Endodermal cell (in vitro differentiated cells): ENCODE data around the gene THBD. TPM values are rescaled to one million over a fixed set of nuclear protein-coding genes. Genes with fewer than 3 reads are reported as not detected.

ENCODE experiments used
- DNase-seq: peaks from one replicate; pipeline ENCODE4 v3.0.0-alpha.2; 2017
- H3K27ac ChIP-seq: 2 replicates; pipeline ENCODE4 v1.5.1; 2013; ENCODE audit warnings: mild to moderate bottlenecking, low read depth, low read length, moderate library complexity
- H3K27me3 ChIP-seq: 2 replicates; pipeline ENCODE4 v1.6.1; 2013; ENCODE audit warnings: mild to moderate bottlenecking, low read length, moderate library complexity; ENCODE audit not compliant: insufficient read depth, control insufficient read depth, poor library complexity, severe bottlenecking
- H3K36me3 ChIP-seq: 2 replicates; pipeline ENCODE4 v1.7.0; 2013; ENCODE audit warnings: mild to moderate bottlenecking, low read length, moderate library complexity; ENCODE audit not compliant: control insufficient read depth, insufficient read depth
- H3K4me1 ChIP-seq: one replicate; pipeline ENCODE4 v1.7.0; 2013; ENCODE audit warnings: low read length; ENCODE audit not compliant: control insufficient read depth, insufficient read depth
- H3K4me3 ChIP-seq: 2 replicates; pipeline ENCODE4 v1.5.1; 2013; ENCODE audit warnings: mild to moderate bottlenecking, low read length, moderate library complexity
- H3K9ac ChIP-seq: 2 replicates; pipeline ENCODE4 v1.6.1; 2013; ENCODE audit warnings: mild to moderate bottlenecking, low read length, moderate library complexity; ENCODE audit not compliant: poor library complexity, severe bottlenecking; ENCODE audit errors: extremely low read depth
- H3K9me3 ChIP-seq: 2 replicates; pipeline ENCODE4 v1.6.1; 2013; ENCODE audit warnings: mild to moderate bottlenecking, low read length, moderate library complexity; ENCODE audit not compliant: control insufficient read depth
- H3K27ac Mint-ChIP-seq: 2 replicates; pipeline ENCODE4 v1.8.0; 2020; ENCODE audit warnings: mixed read lengths
- H3K27me3 Mint-ChIP-seq: 2 replicates; pipeline ENCODE4 v1.8.0; 2021; ENCODE audit warnings: mild to moderate bottlenecking, mixed read lengths; ENCODE audit not compliant: insufficient read depth
- H3K36me3 Mint-ChIP-seq: 2 replicates; pipeline ENCODE4 v1.8.0; 2020; ENCODE audit warnings: low read depth, mixed read lengths
- H3K4me1 Mint-ChIP-seq: 2 replicates; pipeline ENCODE4 v1.8.0; 2020; ENCODE audit warnings: mixed read lengths
- H3K4me3 Mint-ChIP-seq: 2 replicates; pipeline ENCODE4 v1.8.0; 2020; ENCODE audit warnings: mild to moderate bottlenecking, moderate library complexity, mixed read lengths
- H3K9me3 Mint-ChIP-seq: 2 replicates; pipeline ENCODE4 v1.8.0; 2020; ENCODE audit warnings: mild to moderate bottlenecking, mixed read lengths
- WGBS, 2 experiments: methylation state at CpG; one replicate each; pipeline versions ENCODE4 v1.1.5 to v1.1.7; 2013; ENCODE audit warnings: missing lambda C conversion rate in 2 of 2, mixed read lengths in 1 of 2; ENCODE audit not compliant: insufficient coverage in 1 of 2, insufficient read length in 1 of 2; 5-methylcytosine and 5-hydroxymethylcytosine counted together
- total RNA-seq, 2 donors: library from RNA; stranded (reverse); fragmentation: NEBNext Ultra II Directional in 1 of 2; extraction: Animal tissue kit (Norgen Biotek cat#: 25700) in 1 of 2; gene quantifications; 2 replicates in 1 of 2; 3 replicates in 1 of 2; pipeline ENCODE4 v1.2.1, GENCODE V29; 2021
- TF ChIP-seq, protein P1 (sequence below): fragments of 200-600 bp; sonication (generic); conservative IDR thresholded peaks from 2 replicates; pipeline ENCODE4 v1.5.0; 2021; ENCODE audit warnings: antibody characterized with exemption, mild to moderate bottlenecking

THBD gene
- total RNA-seq, 2 donors from 2014 or later: 1.2 to 2.0 TPM

- no peak overlapping the region for H3K4me3 ChIP-seq
- no peak overlapping the region for H3K9ac ChIP-seq
- no peaks in the 10 kb centered on the region for H3K9me3 ChIP-seq
- no peaks in the 10 kb centered on the region for H3K27me3 ChIP-seq
- Mint-ChIP-seq H3K4me3 (no peak overlapping the region), H3K9me3 (no peaks in the 10 kb centered on the region), H3K27me3 (no peaks in the 10 kb centered on the region), H3K4me1 (peaks cover 29% of the 10 kb centered on the region), H3K27ac (no peak overlapping the region), H3K36me3 (no peaks in the 10 kb centered on the region)
- WGBS, 2 experiments: 82 to 83% methylated on average over 6 to 9 of the region's 9 CpGs
- no peaks in the 10 kb centered on the region for H3K36me3 ChIP-seq
- DNase-seq: no peak
- H3K4me1 ChIP-seq: no peaks in the 10 kb centered on the region
- TF ChIP-seq, protein P1, sequence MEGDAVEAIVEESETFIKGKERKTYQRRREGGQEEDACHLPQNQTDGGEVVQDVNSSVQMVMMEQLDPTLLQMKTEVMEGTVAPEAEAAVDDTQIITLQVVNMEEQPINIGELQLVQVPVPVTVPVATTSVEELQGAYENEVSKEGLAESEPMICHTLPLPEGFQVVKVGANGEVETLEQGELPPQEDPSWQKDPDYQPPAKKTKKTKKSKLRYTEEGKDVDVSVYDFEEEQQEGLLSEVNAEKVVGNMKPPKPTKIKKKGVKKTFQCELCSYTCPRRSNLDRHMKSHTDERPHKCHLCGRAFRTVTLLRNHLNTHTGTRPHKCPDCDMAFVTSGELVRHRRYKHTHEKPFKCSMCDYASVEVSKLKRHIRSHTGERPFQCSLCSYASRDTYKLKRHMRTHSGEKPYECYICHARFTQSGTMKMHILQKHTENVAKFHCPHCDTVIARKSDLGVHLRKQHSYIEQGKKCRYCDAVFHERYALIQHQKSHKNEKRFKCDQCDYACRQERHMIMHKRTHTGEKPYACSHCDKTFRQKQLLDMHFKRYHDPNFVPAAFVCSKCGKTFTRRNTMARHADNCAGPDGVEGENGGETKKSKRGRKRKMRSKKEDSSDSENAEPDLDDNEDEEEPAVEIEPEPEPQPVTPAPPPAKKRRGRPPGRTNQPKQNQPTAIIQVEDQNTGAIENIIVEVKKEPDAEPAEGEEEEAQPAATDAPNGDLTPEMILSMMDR: no peak
- H3K27ac ChIP-seq: no peak overlapping the region
These were observed 16.1 kb upstream of the THBD start for GRCh38 chr20:23065266-23066201.

- no peaks in the 10 kb centered on the region for H3K36me3 ChIP-seq
- H3K4me1 ChIP-seq: no peaks in the 10 kb centered on the region
- Mint-ChIP-seq H3K9me3 (no peaks in the 10 kb centered on the region), H3K27me3 (no peaks in the 10 kb centered on the region), H3K27ac (no peak overlapping the region), H3K4me3 (no peak overlapping the region), H3K36me3 (no peaks in the 10 kb centered on the region), H3K4me1 (peaks cover 31% of the 10 kb centered on the region)
- H3K9ac ChIP-seq: no peak overlapping the region
- no peaks in the 10 kb centered on the region for H3K27me3 ChIP-seq
- no peak for DNase-seq
- H3K27ac ChIP-seq: no peak overlapping the region
- H3K9me3 ChIP-seq: no peaks in the 10 kb centered on the region
- WGBS, 2 experiments: 67 to 92% methylated on average over 1 to 2 of the region's 2 CpGs
- TF ChIP-seq, protein P1: no peak
- no peak overlapping the region for H3K4me3 ChIP-seq
These were observed 14.1 kb upstream of the THBD start for GRCh38 chr20:23063581-23063980.

GRCh38 chr20:23063168-23063567 lies 13.7 kb upstream of the THBD start:
- TF ChIP-seq, protein P1: no peak
- Mint-ChIP-seq H3K27ac (no peak overlapping the region), H3K4me3 (no peak overlapping the region), H3K9me3 (no peaks in the 10 kb centered on the region), H3K36me3 (no peaks in the 10 kb centered on the region), H3K4me1 (peaks cover 31% of the 10 kb centered on the region), H3K27me3 (no peaks in the 10 kb centered on the region)
- DNase-seq: no peak
- no peaks in the 10 kb centered on the region for H3K36me3 ChIP-seq
- H3K9ac ChIP-seq: no peak overlapping the region
- no peaks in the 10 kb centered on the region for H3K9me3 ChIP-seq
- 95 to 100% methylated on average over 2 to 3 of the region's 3 CpGs for WGBS, 2 experiments
- no peak overlapping the region for H3K4me3 ChIP-seq
- H3K27me3 ChIP-seq: no peaks in the 10 kb centered on the region
- H3K27ac ChIP-seq: no peak overlapping the region
- no peaks in the 10 kb centered on the region for H3K4me1 ChIP-seq
